Heart left ventricle (tissue), 13 donors: ENCODE data around the gene TXNDC9.

Source experiments
- CTCF ChIP-seq, 12 donors: fragments of 200-600 bp; sonication (generic) in 4 of 12; IDR thresholded peaks; one replicate each; pipeline versions ENCODE4 v1.5.0 to v1.8.0; 2018 to 2022; ENCODE audit warnings: antibody characterized with exemption in 12 of 12, mild to moderate bottlenecking in 5 of 12
- POLR2A ChIP-seq, 2 donors: fragments of 450-650 bp; IDR thresholded peaks; one replicate each; pipeline ENCODE4 v1.6.1; 2017; ENCODE audit warnings: antibody characterized with exemption in 2 of 2, mild to moderate bottlenecking in 2 of 2, moderate library complexity in 2 of 2
- donor health status: ischemic (EF 13 %, LVEDD 7.1; RV severe dilation, severe dysfunction).
- donor health status: DM: no; HTN: yes; CAD: no.
- donor health status: DM: no; HTN: no; CAD: no.
- donor health status: ischemic (EF 25% LVEDD 6.9; RV normal size, moderate dysfunction).
- donor health status: ischemic (EF 25% LVEDD 5.7; RV mildly dilated, moderate dysfunction).
- donor health status: ischemic (EF 35%, LVEDD 5.7; RV mildly dilated, moderate dysfunction).
- donor health status: nonischemic (EF 11% LVEDD 7.7; RV severe dilation, severe dysfunction).
- donor health status: DM: yes; HTN: yes; CAD: no.
- donor health status: PGD.
- donor health status: ischemic (EF 29% LVEDD 5.4; RV normal size, mild dysfunction).
- donor health status: nonischemic (EF 23%, LVEDD 6.1; RV moderate dilation, normal function).

GRCh38 chr2:99346218-99346617, 10.1 kb upstream of the TXNDC9 start:
- TF ChIP-seq CTCF (IDR thresholded peaks at IDR 0.05) (no peak), POLR2A (IDR thresholded peaks at IDR 0.05) (no peak)
